Bone marrow (tissue), 2 donors: ENCODE results near the gene NEUROG1.

Experiments used
- DNase-seq, 2 donors: peaks; one replicate each; lab custom pipeline; 2025; lab: John Stamatoyannopoulos, UW

The NEUROG1 gene

GRCh38 chr5:135535820-135536801 is at the start of gene NEUROG1:
TSS of gene NEUROG1 (minus strand) at chr5:135535964. CDS start at chr5:135535690, 274 bp downstream.
- DNase-seq = no peak

GRCh38 chr5:135584918-135585317 is 49.2 kb upstream of the NEUROG1 start:
- no peak for DNase-seq

GRCh38 chr5:135584276-135584675 is 48.5 kb upstream of the NEUROG1 start:
- no peak for DNase-seq

GRCh38 chr5:135582099-135582781 is 46.5 kb upstream of the NEUROG1 start:
- no peak for DNase-seq

GRCh38 chr5:135578685-135579341 is 43.0 kb upstream of the NEUROG1 start, which contains the start of gene CXCL14:
TSS of gene CXCL14 (minus strand) at chr5:135578991. CDS start at chr5:135578778, 213 bp downstream.
- peak in 1 of 2 donors; percentile 32 for DNase-seq

- DNase-seq = no peak
These were observed 42.5 kb upstream of the NEUROG1 start for GRCh38 chr5:135578305-135578684.

GRCh38 chr5:135577421-135577820 is 41.7 kb upstream of the NEUROG1 start:
- no peak for DNase-seq

- no peak for DNase-seq
These were observed 40.4 kb upstream of the NEUROG1 start for GRCh38 chr5:135576075-135576599.

- DNase-seq = no peak
These were observed 38.7 kb upstream of the NEUROG1 start for GRCh38 chr5:135574493-135574892.

- DNase-seq = no peak
These were observed 36.1 kb upstream of the NEUROG1 start for GRCh38 chr5:135571902-135572301.

- no peak for DNase-seq
These were observed 35.4 kb upstream of the NEUROG1 start for GRCh38 chr5:135571066-135571609.

- no peak for DNase-seq
These were observed 34.6 kb upstream of the NEUROG1 start for GRCh38 chr5:135570453-135570764.

GRCh38 chr5:135569755-135570452 is 34.1 kb upstream of the NEUROG1 start:
- DNase-seq = no peak

GRCh38 chr5:135568923-135569360 is 33.2 kb upstream of the NEUROG1 start:
- DNase-seq = no peak

- no peak for DNase-seq
These were observed 32.5 kb upstream of the NEUROG1 start for GRCh38 chr5:135568246-135568645.

- DNase-seq = no peak
These were observed 31.9 kb upstream of the NEUROG1 start for GRCh38 chr5:135567661-135568060.

- no peak for DNase-seq
These were observed 30.9 kb upstream of the NEUROG1 start for GRCh38 chr5:135566422-135567400.

GRCh38 chr5:135565725-135566421 is 30.1 kb upstream of the NEUROG1 start:
- DNase-seq = peak; percentile 38 to 58

- no peak for DNase-seq
These were observed 29.5 kb upstream of the NEUROG1 start for GRCh38 chr5:135565266-135565665.
